Measurements from ENCODE around the gene STK24. TPM values are rescaled to one million over a fixed set of nuclear protein-coding genes. Genes with fewer than 3 reads are reported as not detected.

The STK24 gene
- total RNA-seq, 3 donors from 2014 or later: 190 to 210 (median 204) TPM

- no peak for ATAC-seq
Measured at GRCh38 chr13:98613591-98613990, 36.7 kb upstream of the STK24 start.

GRCh38 chr13:98609756-98610155 lies 32.8 kb upstream of the STK24 start:
- TF ChIP-seq, protein P1, sequence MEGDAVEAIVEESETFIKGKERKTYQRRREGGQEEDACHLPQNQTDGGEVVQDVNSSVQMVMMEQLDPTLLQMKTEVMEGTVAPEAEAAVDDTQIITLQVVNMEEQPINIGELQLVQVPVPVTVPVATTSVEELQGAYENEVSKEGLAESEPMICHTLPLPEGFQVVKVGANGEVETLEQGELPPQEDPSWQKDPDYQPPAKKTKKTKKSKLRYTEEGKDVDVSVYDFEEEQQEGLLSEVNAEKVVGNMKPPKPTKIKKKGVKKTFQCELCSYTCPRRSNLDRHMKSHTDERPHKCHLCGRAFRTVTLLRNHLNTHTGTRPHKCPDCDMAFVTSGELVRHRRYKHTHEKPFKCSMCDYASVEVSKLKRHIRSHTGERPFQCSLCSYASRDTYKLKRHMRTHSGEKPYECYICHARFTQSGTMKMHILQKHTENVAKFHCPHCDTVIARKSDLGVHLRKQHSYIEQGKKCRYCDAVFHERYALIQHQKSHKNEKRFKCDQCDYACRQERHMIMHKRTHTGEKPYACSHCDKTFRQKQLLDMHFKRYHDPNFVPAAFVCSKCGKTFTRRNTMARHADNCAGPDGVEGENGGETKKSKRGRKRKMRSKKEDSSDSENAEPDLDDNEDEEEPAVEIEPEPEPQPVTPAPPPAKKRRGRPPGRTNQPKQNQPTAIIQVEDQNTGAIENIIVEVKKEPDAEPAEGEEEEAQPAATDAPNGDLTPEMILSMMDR (IDR thresholded peaks at IDR 0.05): no peak
- Histone ChIP-seq H3K9me3 (no peaks in the 10 kb centered on the region), H3K4me3 (no peak overlapping the region), H3K4me1 (ENCODE audit: low read depth) (no peaks in the 10 kb centered on the region), H3K36me3 (ENCODE audit: low read depth) (no peaks in the 10 kb centered on the region)
- DNase-seq: no peak
- intact Hi-C loops (cut with DNase I, micrococcal nuclease): no loop called here
- ATAC-seq: no peak

More at GRCh38 chr13:98613591-98613990, 36.7 kb upstream of the STK24 start:
- no peaks in the 10 kb centered on the region for H3K4me1 ChIP-seq (ENCODE audit: low read depth)
- intact Hi-C loops (cut with DNase I, micrococcal nuclease): no loop called here
- H3K4me3 ChIP-seq: no peak overlapping the region
- TF ChIP-seq, protein P1 (IDR thresholded peaks at IDR 0.05): no peak
- H3K9me3 ChIP-seq: no peaks in the 10 kb centered on the region
- no peak for DNase-seq
- no peaks in the 10 kb centered on the region for H3K36me3 ChIP-seq (ENCODE audit: low read depth)

GRCh38 chr13:98606296-98606695 lies 29.4 kb upstream of the STK24 start:
- TF ChIP-seq, protein P1 (IDR thresholded peaks at IDR 0.05): no peak
- ATAC-seq (no peak), DNase-seq (no peak)
- intact Hi-C loops (cut with DNase I, micrococcal nuclease): no loop called here
- Histone ChIP-seq H3K36me3 (ENCODE audit: low read depth) (no peaks in the 10 kb centered on the region), H3K4me1 (ENCODE audit: low read depth) (no peaks in the 10 kb centered on the region), H3K9me3 (no peaks in the 10 kb centered on the region), H3K4me3 (no peak overlapping the region)

DNA sequence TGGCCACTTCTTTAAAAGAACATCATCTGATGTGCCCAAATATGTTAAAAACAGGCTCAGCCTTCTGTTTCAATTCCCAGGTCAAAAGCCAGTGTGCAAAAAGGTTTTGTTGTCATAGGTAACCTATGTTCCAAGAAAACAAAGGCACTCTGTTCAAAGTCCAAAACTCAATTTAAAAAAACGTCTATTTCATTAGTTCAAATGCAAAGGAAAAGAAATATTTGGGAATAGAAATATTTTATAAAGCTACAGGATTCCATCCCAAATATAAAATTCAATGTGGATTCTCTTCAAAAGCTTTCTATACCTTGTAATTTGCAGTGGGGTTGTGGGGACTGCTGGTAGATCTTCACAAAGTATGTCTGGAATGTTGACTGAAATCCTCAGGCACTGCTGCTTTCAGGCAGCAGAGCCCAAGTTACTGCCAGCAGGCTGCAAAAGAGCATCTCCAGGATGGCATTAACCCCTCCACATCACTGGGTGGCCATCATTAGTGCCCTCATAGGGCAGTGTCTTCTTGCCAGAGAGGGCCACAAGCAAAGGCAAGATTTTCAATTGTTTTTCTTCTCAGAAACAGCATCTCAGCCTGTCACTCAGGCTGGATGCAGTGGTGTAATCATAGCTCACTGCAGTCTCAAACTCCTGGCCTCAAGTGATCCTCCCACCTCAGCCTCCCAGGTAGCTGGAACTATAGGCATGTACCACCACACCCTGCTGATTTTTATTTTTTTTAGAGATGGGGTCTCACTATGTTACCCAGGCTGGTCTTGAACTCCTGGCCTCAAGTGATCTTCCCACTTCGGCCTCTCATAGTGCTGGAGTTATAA lies 22.8 kb upstream of the STK24 start:
- Histone ChIP-seq H3K4me1 (ENCODE audit: low read depth) (no peaks in the 10 kb centered on the region), H3K36me3 (ENCODE audit: low read depth) (no peaks in the 10 kb centered on the region), H3K4me3 (no peak overlapping the region), H3K9me3 (no peaks in the 10 kb centered on the region)
- DNase-seq (no peak), ATAC-seq (no peak)
- intact Hi-C loops (cut with DNase I, micrococcal nuclease): loop anchor here in 1 of 2 donors (10.0 kb wide), 1 partner anchor 45 kb away; no protein-coding TSS in a partner anchor
- TF ChIP-seq, protein P1 (IDR thresholded peaks at IDR 0.05): no peak

- no peaks in the 10 kb centered on the region for H3K4me1 ChIP-seq (ENCODE audit: low read depth)
- ATAC-seq (no peak), DNase-seq (no peak)
- no peaks in the 10 kb centered on the region for H3K36me3 ChIP-seq (ENCODE audit: low read depth)
- no peaks in the 10 kb centered on the region for H3K9me3 ChIP-seq
- no peak overlapping the region for H3K4me3 ChIP-seq
- TF ChIP-seq, protein P1 (IDR thresholded peaks at IDR 0.05): no peak
- intact Hi-C loops (cut with DNase I, micrococcal nuclease): loop anchor here in 1 of 2 donors (10.0 kb wide), 1 partner anchor 47 kb away; no protein-coding TSS in a partner anchor
Measured at GRCh38 chr13:98598043-98598442, 21.1 kb upstream of the STK24 start.
